HepG2 (cell line): ENCODE measurements around the gene NUDT3. TPM values are rescaled to one million over a fixed set of nuclear protein-coding genes. Genes with fewer than 3 reads are reported as not detected.

ENCODE experiments used
- FOXP1 ChIP-seq, 2 experiments: fragments of 450-650 bp in 1 of 2; IDR thresholded peaks; 2 replicates each; pipeline ENCODE4 v1.6.1; 2017 to 2018; ENCODE audit warnings: antibody characterized with exemption in 1 of 2
- MED1 ChIP-seq: sonication (generic); formaldehyde crosslinking; IDR thresholded peaks from 2 replicates; pipeline ENCODE4 v1.4.0; 2020; ENCODE audit warnings: missing genetic modification reagents
- MTF2 ChIP-seq: sonication (generic); formaldehyde crosslinking; IDR thresholded peaks from 2 replicates; pipeline ENCODE4 v1.5.0; 2020; ENCODE audit warnings: missing genetic modification reagents, borderline replicate concordance
- NONO ChIP-seq, 2 experiments: fragments of 450-650 bp in 1 of 2; sonication (generic) in 1 of 2; formaldehyde crosslinking in 1 of 2; IDR thresholded peaks in 1 of 2; conservative IDR thresholded peaks in 1 of 2; 2 replicates each; pipeline versions ENCODE4 v1.6.1 to v1.8.0; 2017 to 2022; ENCODE audit warnings: mild to moderate bottlenecking in 1 of 2, missing genetic modification reagents in 1 of 2, moderate library complexity in 1 of 2
- NR2C2 ChIP-seq: sonication (generic); formaldehyde crosslinking; IDR thresholded peaks from 2 replicates; pipeline ENCODE4 v1.4.0; 2020; ENCODE audit warnings: missing genetic modification reagents, mild to moderate bottlenecking, moderate library complexity, borderline replicate concordance
- SATB2 ChIP-seq: sonication (generic); formaldehyde crosslinking; IDR thresholded peaks from 2 replicates; pipeline ENCODE4 v1.5.0; 2020; ENCODE audit warnings: missing genetic modification reagents
- TEAD2 ChIP-seq: sonication (generic); formaldehyde crosslinking; IDR thresholded peaks from 2 replicates; pipeline ENCODE4 v1.9.0; 2021; ENCODE audit warnings: missing genetic modification reagents
- ZFP1 ChIP-seq: IDR thresholded peaks from 2 replicates; pipeline ENCODE4 v1.6.1; 2016
- ZKSCAN1 ChIP-seq: fragments of 150-350 bp; IDR thresholded peaks from 2 replicates; pipeline ENCODE4 v1.6.1; 2014; ENCODE audit warnings: low read length
- ZNF205 ChIP-seq: IDR thresholded peaks from 2 replicates; pipeline ENCODE4 v1.6.1; 2018; ENCODE audit warnings: missing biosample characterization, missing genetic modification reagents
- ZNF251 ChIP-seq: sonication (generic); formaldehyde crosslinking; IDR thresholded peaks from 2 replicates; pipeline ENCODE4 v1.9.0; 2021; ENCODE audit warnings: mild to moderate bottlenecking, missing genetic modification reagents
- ZNF326 ChIP-seq: sonication (generic); formaldehyde crosslinking; IDR thresholded peaks from 2 replicates; pipeline ENCODE4 v1.4.0; 2020; ENCODE audit warnings: missing genetic modification reagents, borderline replicate concordance
- ZNF460 ChIP-seq: sonication (generic); formaldehyde crosslinking; IDR thresholded peaks from 2 replicates; pipeline ENCODE4 v1.5.1; 2020; ENCODE audit warnings: missing genetic modification reagents, mild to moderate bottlenecking, borderline replicate concordance
- ZNF546 ChIP-seq: sonication (generic); formaldehyde crosslinking; conservative IDR thresholded peaks from 2 replicates; pipeline ENCODE4 v1.8.1; 2023; ENCODE audit warnings: mild to moderate bottlenecking, missing genetic modification reagents
- ZNF788 ChIP-seq: sonication (generic); formaldehyde crosslinking; IDR thresholded peaks from 2 replicates; pipeline ENCODE4 v1.5.0; 2020; ENCODE audit warnings: mild to moderate bottlenecking, missing genetic modification reagents, borderline replicate concordance
- polyA plus RNA-seq, 8 experiments: library from polyadenylated mRNA; depleted of rRNA in 3 of 8; stranded (reverse) in 7 of 8; unstranded in 1 of 8; fragments of >200 nt; fragmentation: Illumina TruSeq in 4 of 8; extraction: Trizol in 4 of 8; gene quantifications; 2 replicates each; pipeline versions ENCODE4 v1.2.1 to v1.2.3, GENCODE V29; 2011 to 2016; ENCODE audit warnings: low read depth in 4 of 8, missing spikeins in 1 of 8, mixed read lengths in 1 of 8; ENCODE audit not compliant: insufficient read depth in 1 of 8
- total RNA-seq, 5 experiments: library from RNA; depleted of rRNA; stranded (reverse); fragments of >200 nt; fragmentation: Illumina TruSeq; extraction: Trizol; gene quantifications; 2 replicates each; pipeline ENCODE4 v1.2.3, GENCODE V29; 2016; ENCODE audit warnings: low read depth in 1 of 5
- TF ChIP-seq, protein P1 (sequence below): sonication (generic); formaldehyde crosslinking; IDR thresholded peaks from 2 replicates; pipeline ENCODE4 v1.4.0; 2020; ENCODE audit warnings: missing genetic modification reagents, borderline replicate concordance
- TF ChIP-seq, protein P2 (sequence below): sonication (generic); formaldehyde crosslinking; conservative IDR thresholded peaks from 2 replicates; pipeline ENCODE4 v1.8.1; 2023; ENCODE audit warnings: missing genetic modification reagents
- TF ChIP-seq, protein P3 (sequence below): sonication (generic); formaldehyde crosslinking; IDR thresholded peaks from 2 replicates; pipeline ENCODE4 v1.4.0; 2020; ENCODE audit warnings: missing genetic modification reagents, mild to moderate bottlenecking, borderline replicate concordance
- TF ChIP-seq, protein P4 (sequence below): sonication (generic); formaldehyde crosslinking; IDR thresholded peaks from 2 replicates; pipeline ENCODE4 v1.8.0; 2022; ENCODE audit warnings: missing genetic modification reagents, mild to moderate bottlenecking, moderate library complexity, borderline replicate concordance

NUDT3 gene
- total and polyA plus RNA-seq, 2 of the 13 experiments (the other 11 are each of a cell fraction or from before 2014, with no cell fraction given) = 20.2 to 20.6 TPM

DNA sequence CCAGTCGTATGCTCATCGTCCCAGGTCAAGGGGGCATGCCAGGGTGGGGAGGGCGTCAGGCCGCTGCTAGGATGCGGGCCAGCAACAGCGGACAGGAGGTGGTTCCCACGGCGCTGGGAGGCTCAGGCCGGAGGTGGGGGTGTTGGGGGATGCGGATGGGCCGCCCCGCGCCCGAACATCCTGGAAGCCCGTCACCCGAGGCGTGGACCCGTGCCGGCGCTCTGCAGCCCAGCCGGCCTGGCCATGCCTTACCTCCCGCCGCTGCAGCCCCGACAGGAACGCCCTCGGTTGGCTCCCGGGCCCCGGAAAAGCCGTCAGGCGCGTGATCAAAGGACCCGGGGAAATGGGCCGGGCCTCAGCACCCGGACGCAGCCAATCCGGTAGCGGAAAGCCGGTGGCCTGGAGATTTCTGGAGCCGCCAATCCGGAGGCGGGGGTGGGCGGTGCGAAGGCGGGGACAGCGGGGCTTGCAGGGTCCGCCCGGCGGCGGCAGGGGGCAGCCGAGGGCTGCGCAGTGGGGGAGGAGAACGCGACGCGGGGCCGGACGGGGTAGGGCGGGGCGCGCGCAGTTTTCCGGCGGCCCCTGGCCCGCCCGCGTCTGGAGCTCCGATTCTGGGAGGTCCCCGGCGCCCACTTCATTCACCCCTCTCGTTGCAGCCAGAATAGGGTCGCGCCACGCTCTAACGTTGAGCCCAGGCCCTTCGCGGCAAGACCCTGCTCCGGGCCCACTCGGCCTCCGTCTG is 143.6 kb downstream of the NUDT3 start, which contains the start of gene SMIM29 (continued):
- TF ChIP-seq, protein P1, sequence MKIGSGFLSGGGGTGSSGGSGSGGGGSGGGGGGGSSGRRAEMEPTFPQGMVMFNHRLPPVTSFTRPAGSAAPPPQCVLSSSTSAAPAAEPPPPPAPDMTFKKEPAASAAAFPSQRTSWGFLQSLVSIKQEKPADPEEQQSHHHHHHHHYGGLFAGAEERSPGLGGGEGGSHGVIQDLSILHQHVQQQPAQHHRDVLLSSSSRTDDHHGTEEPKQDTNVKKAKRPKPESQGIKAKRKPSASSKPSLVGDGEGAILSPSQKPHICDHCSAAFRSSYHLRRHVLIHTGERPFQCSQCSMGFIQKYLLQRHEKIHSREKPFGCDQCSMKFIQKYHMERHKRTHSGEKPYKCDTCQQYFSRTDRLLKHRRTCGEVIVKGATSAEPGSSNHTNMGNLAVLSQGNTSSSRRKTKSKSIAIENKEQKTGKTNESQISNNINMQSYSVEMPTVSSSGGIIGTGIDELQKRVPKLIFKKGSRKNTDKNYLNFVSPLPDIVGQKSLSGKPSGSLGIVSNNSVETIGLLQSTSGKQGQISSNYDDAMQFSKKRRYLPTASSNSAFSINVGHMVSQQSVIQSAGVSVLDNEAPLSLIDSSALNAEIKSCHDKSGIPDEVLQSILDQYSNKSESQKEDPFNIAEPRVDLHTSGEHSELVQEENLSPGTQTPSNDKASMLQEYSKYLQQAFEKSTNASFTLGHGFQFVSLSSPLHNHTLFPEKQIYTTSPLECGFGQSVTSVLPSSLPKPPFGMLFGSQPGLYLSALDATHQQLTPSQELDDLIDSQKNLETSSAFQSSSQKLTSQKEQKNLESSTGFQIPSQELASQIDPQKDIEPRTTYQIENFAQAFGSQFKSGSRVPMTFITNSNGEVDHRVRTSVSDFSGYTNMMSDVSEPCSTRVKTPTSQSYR (CRISPR knock-in tag) = peak; percentile 78; the same call in 1 of the 2 replicates
- TF ChIP-seq ZNF788 = no peak
- TF ChIP-seq MTF2 (CRISPR knock-in tag) = no peak; the same call in none of the 2 replicates
- no peak for TF ChIP-seq ZKSCAN1
- TF ChIP-seq TEAD2 = no peak
- TF ChIP-seq NONO (IDR thresholded peaks at IDR 0.05) = no peak
- TF ChIP-seq NONO (CRISPR knock-in tag; conservative IDR thresholded peaks at IDR 0.05) = peak; percentile 87
- no peak for TF ChIP-seq ZFP1
- TF ChIP-seq ZNF460 (CRISPR knock-in tag) = peak; percentile 52; the same call in 1 of the 2 replicates
- TF ChIP-seq ZNF326 (CRISPR knock-in tag) = no peak
- TF ChIP-seq SATB2 = no peak; the same call in 1 of the 2 replicates
- TF ChIP-seq, protein P2, sequence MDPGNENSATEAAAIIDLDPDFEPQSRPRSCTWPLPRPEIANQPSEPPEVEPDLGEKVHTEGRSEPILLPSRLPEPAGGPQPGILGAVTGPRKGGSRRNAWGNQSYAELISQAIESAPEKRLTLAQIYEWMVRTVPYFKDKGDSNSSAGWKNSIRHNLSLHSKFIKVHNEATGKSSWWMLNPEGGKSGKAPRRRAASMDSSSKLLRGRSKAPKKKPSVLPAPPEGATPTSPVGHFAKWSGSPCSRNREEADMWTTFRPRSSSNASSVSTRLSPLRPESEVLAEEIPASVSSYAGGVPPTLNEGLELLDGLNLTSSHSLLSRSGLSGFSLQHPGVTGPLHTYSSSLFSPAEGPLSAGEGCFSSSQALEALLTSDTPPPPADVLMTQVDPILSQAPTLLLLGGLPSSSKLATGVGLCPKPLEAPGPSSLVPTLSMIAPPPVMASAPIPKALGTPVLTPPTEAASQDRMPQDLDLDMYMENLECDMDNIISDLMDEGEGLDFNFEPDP = 0 out of 2 replicates have a peak, but pooled peaks have one; percentile 97
- peak; percentile 57 for TF ChIP-seq MED1 (CRISPR knock-in tag)
- 0 out of 2 replicates have a peak, but pooled peaks have one; percentile 33 for TF ChIP-seq ZNF205 (CRISPR knock-in tag)
- TF ChIP-seq, protein P3, sequence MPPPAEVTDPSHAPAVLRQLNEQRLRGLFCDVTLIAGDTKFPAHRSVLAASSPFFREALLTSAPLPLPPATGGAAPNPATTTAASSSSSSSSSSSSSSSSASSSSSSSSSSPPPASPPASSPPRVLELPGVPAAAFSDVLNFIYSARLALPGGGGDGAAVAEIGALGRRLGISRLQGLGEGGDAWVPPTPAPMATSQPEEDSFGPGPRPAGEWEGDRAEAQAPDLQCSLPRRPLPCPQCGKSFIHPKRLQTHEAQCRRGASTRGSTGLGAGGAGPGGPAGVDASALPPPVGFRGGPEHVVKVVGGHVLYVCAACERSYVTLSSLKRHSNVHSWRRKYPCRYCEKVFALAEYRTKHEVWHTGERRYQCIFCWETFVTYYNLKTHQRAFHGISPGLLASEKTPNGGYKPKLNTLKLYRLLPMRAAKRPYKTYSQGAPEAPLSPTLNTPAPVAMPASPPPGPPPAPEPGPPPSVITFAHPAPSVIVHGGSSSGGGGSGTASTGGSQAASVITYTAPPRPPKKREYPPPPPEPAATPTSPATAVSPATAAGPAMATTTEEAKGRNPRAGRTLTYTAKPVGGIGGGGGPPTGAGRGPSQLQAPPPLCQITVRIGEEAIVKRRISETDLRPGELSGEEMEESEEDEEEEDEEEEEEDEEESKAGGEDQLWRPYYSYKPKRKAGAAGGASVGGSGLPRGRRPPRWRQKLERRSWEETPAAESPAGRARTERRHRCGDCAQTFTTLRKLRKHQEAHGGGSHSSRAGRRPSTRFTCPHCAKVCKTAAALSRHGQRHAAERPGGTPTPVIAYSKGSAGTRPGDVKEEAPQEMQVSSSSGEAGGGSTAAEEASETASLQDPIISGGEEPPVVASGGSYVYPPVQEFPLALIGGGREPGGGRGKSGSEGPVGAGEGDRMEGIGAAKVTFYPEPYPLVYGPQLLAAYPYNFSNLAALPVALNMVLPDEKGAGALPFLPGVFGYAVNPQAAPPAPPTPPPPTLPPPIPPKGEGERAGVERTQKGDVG (CRISPR knock-in tag) = peak; percentile 19; the same call in 1 of the 2 replicates
- TF ChIP-seq, protein P4, sequence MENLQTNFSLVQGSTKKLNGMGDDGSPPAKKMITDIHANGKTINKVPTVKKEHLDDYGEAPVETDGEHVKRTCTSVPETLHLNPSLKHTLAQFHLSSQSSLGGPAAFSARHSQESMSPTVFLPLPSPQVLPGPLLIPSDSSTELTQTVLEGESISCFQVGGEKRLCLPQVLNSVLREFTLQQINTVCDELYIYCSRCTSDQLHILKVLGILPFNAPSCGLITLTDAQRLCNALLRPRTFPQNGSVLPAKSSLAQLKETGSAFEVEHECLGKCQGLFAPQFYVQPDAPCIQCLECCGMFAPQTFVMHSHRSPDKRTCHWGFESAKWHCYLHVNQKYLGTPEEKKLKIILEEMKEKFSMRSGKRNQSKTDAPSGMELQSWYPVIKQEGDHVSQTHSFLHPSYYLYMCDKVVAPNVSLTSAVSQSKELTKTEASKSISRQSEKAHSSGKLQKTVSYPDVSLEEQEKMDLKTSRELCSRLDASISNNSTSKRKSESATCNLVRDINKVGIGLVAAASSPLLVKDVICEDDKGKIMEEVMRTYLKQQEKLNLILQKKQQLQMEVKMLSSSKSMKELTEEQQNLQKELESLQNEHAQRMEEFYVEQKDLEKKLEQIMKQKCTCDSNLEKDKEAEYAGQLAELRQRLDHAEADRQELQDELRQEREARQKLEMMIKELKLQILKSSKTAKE = no peak
- no peak for TF ChIP-seq FOXP1 (IDR thresholded peaks at IDR 0.05)
- TF ChIP-seq FOXP1 (CRISPR knock-in tag; IDR thresholded peaks at IDR 0.05) = no peak
- TF ChIP-seq NR2C2 (CRISPR knock-in tag) = peak; percentile 52; the same call in 1 of the 2 replicates
- TF ChIP-seq ZNF251 (CRISPR knock-in tag) = no peak
- TF ChIP-seq ZNF546 = no peak
